GM12892 (cell line): ENCODE data around the gene TUG1.

Experiments used
- POLR2A ChIP-seq: IDR thresholded peaks from 2 replicates; pipeline ENCODE4 v1.6.1; 2011; ENCODE audit warnings: low read depth, low read length, control low read depth
- POLR2AphosphoS5 ChIP-seq: IDR thresholded peaks from 2 replicates; pipeline ENCODE4 v1.6.1; 2011; ENCODE audit warnings: low read depth, low read length, control low read depth

GRCh38 chr22:30946354-30946753 lies 22.7 kb upstream of the TUG1 start:
- TF ChIP-seq POLR2AphosphoS5 (no peak), POLR2A (no peak)
